Stimulated activated CD8-positive, alpha-beta memory T cell treated with anti-CD3 and anti-CD28 coated beads, Interleukin-15, amount 100 ng/mL, for 1 hour (primary cell): ENCODE results near the gene ORMDL2.
"Not testable (repeated sequence)": the region's sequence is repeated elsewhere in the genome, so short reads cannot be mapped to it uniquely, and the experiment has no call there.

Source experiments
- DNase-seq: peaks from one replicate; pipeline ENCODE4 v3.0.0-alpha.2; 2020; ENCODE audit warnings: low read depth

The ORMDL2 gene

GRCh38 chr12:55861396-55861795 lies 43.6 kb downstream of the ORMDL2 start:
- DNase-seq: no peak

- no peak for DNase-seq
These were observed 44.0 kb downstream of the ORMDL2 start for GRCh38 chr12:55861871-55862270.

GRCh38 chr12:55862286-55862685 lies 44.4 kb downstream of the ORMDL2 start:
- DNase-seq: no peak

- DNase-seq: not testable (repeated sequence)
These were observed 45.1 kb downstream of the ORMDL2 start for GRCh38 chr12:55862931-55863330.

GRCh38 chr12:55865327-55865726 lies 47.5 kb downstream of the ORMDL2 start:
- no peak for DNase-seq

GRCh38 chr12:55866454-55867004 lies 48.7 kb downstream of the ORMDL2 start:
- not testable (repeated sequence) for DNase-seq
